HG03457 (cell line): ENCODE measurements around the gene PTCD2.
"Not testable (repeated sequence)": the region's sequence is repeated elsewhere in the genome, so short reads cannot be mapped to it uniquely, and the experiment has no call there.

Experiments
- ATAC-seq: cut with Tn5 transposase; IDR thresholded peaks from one replicate; pipeline ENCODE4 v1.9.1; 2021; ENCODE audit warnings: moderate number of reproducible peaks; ENCODE audit not compliant: unreplicated experiment

Gene PTCD2

GRCh38 chr5:72296256-72296655 lies 23.9 kb upstream of the PTCD2 start:
- no peak for ATAC-seq

- ATAC-seq: peak; percentile 49
These were observed 22.0 kb upstream of the PTCD2 start for GRCh38 chr5:72298136-72298535.

GRCh38 chr5:72298711-72299110 lies 21.5 kb upstream of the PTCD2 start:
- no peak for ATAC-seq

DNA sequence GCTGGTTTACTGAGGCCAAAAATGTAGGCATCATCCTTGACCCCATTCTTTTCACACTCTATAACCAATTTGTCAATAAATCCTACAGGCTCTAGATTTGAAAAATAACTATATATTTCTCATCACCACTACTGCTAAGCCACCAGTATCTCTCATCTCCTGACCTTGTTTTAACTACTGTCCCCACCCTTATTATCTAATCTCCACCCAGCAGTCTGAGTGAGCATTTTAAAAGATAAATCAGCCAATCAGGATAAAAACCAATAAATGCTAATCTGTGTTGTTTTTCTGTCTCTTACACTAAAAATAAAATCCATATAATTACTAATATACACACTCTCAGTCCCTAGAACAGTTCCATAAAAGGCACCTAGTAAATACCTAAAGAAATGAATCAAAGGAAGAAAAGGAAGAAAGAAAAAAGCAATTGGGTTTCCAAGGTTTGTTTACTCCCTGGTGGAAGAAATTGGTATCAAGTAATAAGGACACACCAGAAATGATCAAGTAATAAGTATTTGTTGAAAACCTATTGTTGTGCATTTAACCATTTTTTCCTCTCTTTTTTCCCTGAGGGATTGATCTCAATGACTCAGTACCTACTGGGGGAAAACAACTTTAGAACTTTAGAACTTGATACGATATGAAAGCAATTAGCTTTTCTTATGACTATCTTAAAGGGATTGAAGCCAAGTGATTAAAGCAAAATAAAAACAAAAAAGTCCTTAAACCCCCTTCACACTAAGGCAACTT lies 19.4 kb upstream of the PTCD2 start:
- no peak for ATAC-seq

GRCh38 chr5:72301557-72301956 lies 18.6 kb upstream of the PTCD2 start:
- ATAC-seq: peak; percentile 37

DNA sequence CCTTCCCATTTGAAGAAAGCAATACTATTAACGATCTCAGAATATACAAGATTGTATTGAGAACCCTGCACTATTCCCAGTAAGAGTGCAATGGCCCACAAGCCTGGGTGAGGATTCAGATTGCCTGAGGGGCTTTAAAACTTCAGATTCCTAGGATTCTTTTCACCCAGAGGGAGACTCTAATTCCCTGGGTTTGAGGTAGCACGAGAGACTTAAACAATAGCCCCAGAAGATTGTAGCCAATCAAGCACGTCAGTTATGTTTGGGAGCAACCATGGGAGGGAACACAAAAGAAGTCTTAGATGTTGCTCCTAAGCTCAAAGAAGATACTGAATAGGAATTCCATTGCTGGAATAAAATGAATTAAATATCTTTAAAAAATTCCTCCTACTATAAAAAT lies 18.0 kb upstream of the PTCD2 start:
- no peak for ATAC-seq

DNA sequence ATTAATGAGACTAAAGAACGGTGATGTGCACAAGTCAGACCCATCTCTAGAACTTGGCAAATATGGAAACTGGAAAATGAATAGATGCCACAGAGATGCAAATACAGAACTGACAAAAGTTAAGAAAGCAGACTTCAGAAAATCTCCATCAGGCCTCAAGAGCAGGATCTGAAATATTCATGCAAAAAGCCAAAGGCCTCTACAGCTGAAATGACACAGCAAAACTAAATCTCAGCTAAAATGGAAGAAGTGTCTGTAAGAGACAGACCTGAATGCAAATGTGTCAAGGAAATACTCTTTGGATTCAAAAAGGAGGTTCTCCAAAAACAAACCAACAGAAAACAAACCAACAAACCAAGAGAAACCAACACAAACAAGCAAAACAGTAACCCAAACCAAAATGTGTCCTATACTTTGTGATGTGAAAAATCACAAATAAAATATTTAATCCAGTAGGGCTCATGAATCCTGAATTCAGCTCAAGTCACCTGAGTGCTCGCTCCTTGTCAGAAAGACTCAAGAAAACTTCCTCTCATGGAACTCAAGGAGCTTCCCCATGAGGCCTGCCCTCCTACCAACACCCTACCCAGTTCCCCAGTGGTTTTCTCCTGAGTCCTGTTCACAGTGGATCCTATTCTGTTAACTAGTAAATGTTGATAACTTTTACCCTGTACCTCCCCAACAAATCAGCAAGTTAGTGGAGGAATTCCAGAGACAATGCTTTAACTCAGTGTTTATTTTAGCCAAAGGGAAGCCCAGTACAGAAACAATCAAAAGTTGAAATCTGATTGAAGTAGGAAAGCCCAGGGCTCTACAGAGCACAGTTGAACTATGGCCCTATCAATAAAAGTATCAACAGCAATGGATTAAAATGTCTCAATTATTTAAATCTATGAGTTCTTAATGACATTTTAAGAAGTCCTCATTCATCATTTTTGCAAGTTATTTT lies 14.7 kb upstream of the PTCD2 start:
- ATAC-seq: no peak

GRCh38 chr5:72307573-72307967 lies 12.6 kb upstream of the PTCD2 start:
- no peak for ATAC-seq

- peak; percentile 81 for ATAC-seq
These were observed 12.0 kb upstream of the PTCD2 start for GRCh38 chr5:72307968-72308852.

DNA sequence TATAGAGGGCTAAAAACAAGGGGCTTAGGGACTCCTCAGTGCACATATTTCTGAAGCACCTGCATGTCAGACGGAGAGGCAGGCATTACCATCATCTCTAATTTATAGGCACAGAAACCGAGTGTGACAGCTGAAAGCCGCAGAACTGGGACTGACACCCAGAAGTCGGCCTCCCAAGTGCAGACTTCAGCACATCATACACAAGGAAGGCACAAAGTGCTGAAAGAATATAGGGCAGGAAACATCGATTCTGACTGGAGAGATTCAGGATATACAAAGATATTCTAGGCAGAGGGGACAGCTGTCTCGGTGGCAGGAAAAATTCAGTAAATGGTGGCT lies 11.4 kb upstream of the PTCD2 start:
- no peak for ATAC-seq

GRCh38 chr5:72313141-72313540 lies 7.0 kb upstream of the PTCD2 start:
- no peak for ATAC-seq

DNA sequence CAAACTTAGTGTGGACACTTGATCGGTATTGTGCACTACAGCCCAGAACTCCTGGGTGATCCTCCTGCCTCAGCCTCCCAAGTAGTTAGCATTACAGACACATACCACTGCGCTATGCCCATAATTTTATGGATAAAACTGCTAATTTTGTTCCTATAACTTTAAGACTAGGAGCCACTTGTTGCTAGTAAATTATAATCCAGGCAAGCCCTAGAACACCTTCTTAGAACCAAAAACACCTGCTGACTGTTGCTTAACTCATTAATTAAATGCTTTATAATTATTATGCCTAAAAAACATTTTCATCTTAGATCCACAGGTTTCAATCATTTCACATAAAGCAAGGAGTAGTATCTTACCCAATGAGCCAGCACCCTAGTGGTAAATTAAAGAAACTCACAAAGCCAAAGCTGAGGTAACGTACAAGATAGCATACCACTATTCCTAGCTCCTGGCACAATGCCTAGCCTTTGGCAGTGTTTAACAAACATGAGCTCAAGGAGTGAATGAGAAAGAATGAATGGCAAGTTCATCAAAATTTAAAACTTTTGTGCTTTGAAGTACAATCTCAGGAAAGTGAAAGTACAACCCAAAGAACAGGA lies 5.5 kb upstream of the PTCD2 start:
- no peak for ATAC-seq

GRCh38 chr5:72319435-72319975 lies 668 bp upstream of the PTCD2 start:
- ATAC-seq: not testable (repeated sequence)

DNA sequence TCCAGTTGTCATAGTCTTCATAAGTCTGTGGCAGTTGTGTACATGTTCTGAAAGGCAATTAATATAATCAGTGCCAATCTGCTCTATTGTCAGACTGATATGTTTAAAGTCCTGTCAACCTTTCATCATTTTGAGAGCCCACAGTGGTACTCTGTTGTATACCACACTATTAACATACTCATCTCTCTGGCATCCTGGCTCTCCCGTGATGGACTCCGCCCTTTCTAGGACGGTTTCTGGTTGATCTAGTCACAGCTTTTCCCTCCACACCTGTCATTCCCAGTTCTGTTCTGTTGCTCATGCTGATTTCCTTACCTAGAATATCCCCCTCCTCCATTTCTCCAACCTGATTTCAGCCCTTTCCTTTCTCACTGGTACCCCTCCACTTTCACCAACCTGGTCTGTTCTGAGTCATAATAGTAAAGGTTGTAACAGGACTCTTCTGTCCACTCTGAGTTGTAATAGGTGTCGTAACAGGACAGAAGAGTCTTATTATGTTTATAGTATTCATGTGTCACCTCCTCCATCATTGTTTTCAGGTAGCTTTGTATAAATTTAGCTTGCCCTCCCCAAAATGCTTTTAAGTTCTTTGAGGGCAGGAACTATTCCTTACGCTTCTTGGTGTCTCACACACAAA lies 4.1 kb downstream of the PTCD2 start:
- no peak for ATAC-seq

- ATAC-seq: no peak
These were observed 5.6 kb downstream of the PTCD2 start for GRCh38 chr5:72325566-72326305.

DNA sequence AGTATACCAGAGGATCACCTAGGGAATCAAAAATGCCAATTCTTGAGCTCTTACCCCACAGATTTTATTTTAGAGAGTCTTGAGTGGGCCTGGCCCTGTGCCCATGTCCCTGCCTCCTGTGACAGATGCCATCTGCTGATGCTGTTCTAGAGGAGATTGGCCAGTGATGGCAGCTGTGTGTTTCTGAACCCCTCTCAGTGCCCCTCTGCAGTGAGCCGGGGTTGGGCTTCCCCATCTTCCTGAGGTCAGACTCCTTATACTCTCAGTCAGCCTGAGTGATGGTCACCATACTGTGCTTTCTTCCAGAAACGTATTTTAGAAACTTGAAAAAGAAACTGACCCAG lies 6.1 kb downstream of the PTCD2 start:
- no peak for ATAC-seq

DNA sequence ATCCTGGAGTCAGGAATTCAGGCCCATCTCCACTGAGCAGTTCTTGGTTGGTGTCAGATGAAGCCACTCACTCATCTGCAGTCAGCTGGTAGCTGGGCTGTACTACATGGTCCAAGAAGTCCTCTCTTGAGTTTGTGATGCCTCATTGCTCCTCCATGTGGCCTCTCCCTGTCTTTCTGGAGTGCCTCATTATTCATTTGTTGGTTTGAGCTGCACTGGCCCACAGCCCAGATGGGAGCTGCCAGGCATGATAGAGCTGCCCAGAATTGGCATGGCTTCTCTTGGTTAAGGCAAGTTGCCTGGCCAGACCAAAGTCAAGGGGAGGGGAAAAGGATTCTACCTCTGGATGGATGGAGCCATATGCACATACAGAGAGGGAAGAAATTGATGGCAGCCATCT lies 8.0 kb downstream of the PTCD2 start:
- no peak for ATAC-seq

DNA sequence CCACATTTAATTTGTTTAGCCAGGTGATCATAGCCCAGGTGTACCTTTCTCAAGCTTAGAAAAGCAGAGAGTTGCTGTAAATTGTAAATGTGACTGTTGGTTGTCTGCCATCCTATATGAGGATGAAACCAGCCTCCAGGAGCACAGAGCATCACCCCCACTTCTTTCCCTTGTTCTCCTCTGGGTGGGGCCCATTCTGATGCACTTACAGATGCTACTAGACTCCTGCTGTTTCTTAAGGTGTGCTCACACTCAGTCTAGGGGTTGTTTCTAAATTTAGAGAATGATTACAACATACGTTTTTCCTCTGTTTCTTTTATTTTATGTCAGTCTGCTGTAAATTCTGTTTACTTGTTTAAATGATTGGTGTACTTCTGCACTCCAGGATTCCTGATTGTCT lies 10.5 kb downstream of the PTCD2 start:
- no peak for ATAC-seq

DNA sequence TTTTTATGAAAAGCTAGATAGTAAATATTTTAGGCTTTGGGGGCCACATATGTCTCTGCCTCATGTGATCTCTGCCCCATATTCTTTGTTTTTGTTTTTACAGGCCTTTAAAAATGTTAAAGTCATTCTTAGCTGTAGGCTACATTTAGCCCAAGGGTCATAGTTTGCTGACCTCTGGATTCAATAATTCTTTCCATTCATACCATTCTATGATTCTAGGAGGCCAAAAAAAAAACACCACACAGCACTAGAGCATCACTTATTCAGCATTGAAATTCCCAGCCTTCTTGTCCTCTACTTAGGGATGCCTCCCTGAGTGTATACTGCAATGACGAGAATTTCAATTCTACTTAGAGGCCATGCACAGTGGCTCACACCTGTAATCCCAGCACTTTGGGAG lies 17.0 kb downstream of the PTCD2 start:
- no peak for ATAC-seq
